PC-3 (cell line): ENCODE results near the gene TSSC4. TPM values are rescaled to one million over a fixed set of nuclear protein-coding genes. Genes with fewer than 3 reads are reported as not detected.

Experiments used
- ATAC-seq: fragments of 200-7000 bp; cut with Tn5 transposase; 2 replicates; pipeline ENCODE4 v1.9.1; 2020; ENCODE audit warnings: mild to moderate bottlenecking, moderate library complexity
- BruUV-seq: library from RNA; stranded (reverse); fragments of 400-500 nt; replicated peaks from 2 replicates; lab custom pipeline; 2021; lab: Mats Ljungman, UMichigan
- CTCF ChIA-PET: fragments of 300-600 bp; sonication (Branson Sonifier 250); formaldehyde crosslinking; loops from one replicate; lab custom pipeline; 2022; ENCODE audit warnings: antibody characterized with exemption; lab: Charles Lee
- POLR2A ChIA-PET: fragments of 300-600 bp; sonication (Branson Sonifier 250); formaldehyde crosslinking; loops from one replicate; lab custom pipeline; 2022; ENCODE audit warnings: antibody characterized with exemption; ENCODE audit not compliant: unreplicated experiment; lab: Charles Lee
- DNase-seq: peaks from one replicate; pipeline ENCODE4 v3.0.0-alpha.2; 2015
- H2AFZ ChIP-seq: fragments of 300-600 bp; sonication (generic); 2 replicates; pipeline ENCODE4 v1.6.0; 2016; ENCODE audit warnings: antibody characterized with exemption, low read length
- H3F3A ChIP-seq: fragments of 300-600 bp; sonication (generic); one replicate; pipeline ENCODE4 v1.6.0; 2017; ENCODE audit warnings: antibody characterized with exemption, low read length, control low read depth, mild to moderate bottlenecking; ENCODE audit not compliant: unreplicated experiment
- H3K27ac ChIP-seq: fragments of 300-600 bp; sonication (generic); 2 replicates; pipeline ENCODE4 v1.5.1; 2016; ENCODE audit warnings: mild to moderate bottlenecking, low read length
- H3K27me3 ChIP-seq: fragments of 300-600 bp; sonication (generic); 2 replicates; pipeline ENCODE4 v1.6.1; 2016; ENCODE audit warnings: low read length, mixed read lengths
- H3K36me3 ChIP-seq: fragments of 300-600 bp; sonication (generic); 2 replicates; pipeline ENCODE4 v1.6.1; 2016; ENCODE audit warnings: low read depth, mixed run types, low read length, mixed read lengths
- H3K4me1 ChIP-seq: fragments of 300-600 bp; sonication (generic); 2 replicates; pipeline ENCODE4 v1.5.1; 2016; ENCODE audit warnings: low read length; ENCODE audit not compliant: insufficient read depth
- H3K4me2 ChIP-seq: fragments of 300-600 bp; sonication (generic); 2 replicates; pipeline ENCODE4 v1.6.0; 2016; ENCODE audit warnings: low read length
- H3K4me3 ChIP-seq: fragments of 300-600 bp; sonication (generic); 2 replicates; pipeline ENCODE4 v1.5.1; 2016; ENCODE audit warnings: mild to moderate bottlenecking, low read length, mixed read lengths
- H3K79me2 ChIP-seq: fragments of 300-600 bp; sonication (generic); 2 replicates; pipeline ENCODE4 v1.6.1; 2017; ENCODE audit warnings: low read length, mixed read lengths
- H3K9ac ChIP-seq: fragments of 300-600 bp; sonication (generic); 2 replicates; pipeline ENCODE4 v1.6.0; 2016; ENCODE audit warnings: mild to moderate bottlenecking, low read length
- H3K9me2 ChIP-seq: fragments of 300-600 bp; sonication (generic); replicated peaks from 2 replicates; pipeline ENCODE4 v1.6.1; 2016; ENCODE audit warnings: mixed run types, low read length, mixed read lengths
- H3K9me3 ChIP-seq: fragments of 300-600 bp; sonication (generic); 2 replicates; pipeline ENCODE4 v1.6.1; 2016; ENCODE audit warnings: low read length, mixed read lengths
- H4K20me1 ChIP-seq: fragments of 300-600 bp; sonication (generic); 2 replicates; pipeline ENCODE4 v1.6.1; 2016; ENCODE audit warnings: low read length, mixed read lengths
- CTCF ChIP-seq: fragments of 300-600 bp; sonication (generic); conservative IDR thresholded peaks from 2 replicates; pipeline ENCODE4 v1.5.1; 2017; ENCODE audit warnings: antibody characterized with exemption, low read depth, mild to moderate bottlenecking, low read length
- EZH2 ChIP-seq: fragments of 300-600 bp; sonication (generic); IDR thresholded peaks from one replicate; pipeline ENCODE4 v1.6.1; 2017; ENCODE audit warnings: antibody characterized with exemption, mild to moderate bottlenecking, low read length; ENCODE audit not compliant: unreplicated experiment
- EZH2phosphoT487 ChIP-seq: fragments of 300-600 bp; sonication (generic); IDR thresholded peaks from 2 replicates; pipeline ENCODE4 v1.6.1; 2018; ENCODE audit warnings: mild to moderate bottlenecking, antibody characterized with exemption, low read length, borderline replicate concordance
- intact Hi-C: fragments of 100-400 bp; cut with micrococcal nuclease; formaldehyde crosslinking; loops from 2 replicates; pipeline ENCODE4 v1.9.0; 2023
- total RNA-seq: library from RNA; depleted of rRNA; stranded (reverse); fragments of >200 nt; gene quantifications from 2 replicates; pipeline ENCODE4 v1.2.3, GENCODE V29; 2014

The TSSC4 gene
- total RNA-seq, 1 experiment from 2014 or later = 88.3 TPM

- CTCF ChIA-PET = no interaction called here
- no peak overlapping the region for H3K4me2 ChIP-seq
- intact Hi-C loops = no loop called here
These were observed 34.3 kb upstream of the TSSC4 start for GRCh38 chr11:2366276-2366675.

GRCh38 chr11:2366733-2367132 lies 33.8 kb upstream of the TSSC4 start:
- ChIA-PET POLR2A (no interaction called here), CTCF (no interaction called here)
- Histone ChIP-seq H3K27ac (no peak overlapping the region), H3K79me2 (no peaks in the 10 kb centered on the region), H3K4me3 (no peak overlapping the region), H3K4me2 (no peak overlapping the region), H3K9me3 (no peaks in the 10 kb centered on the region), H3K9ac (no peak overlapping the region), H4K20me1 (no peaks in the 10 kb centered on the region), H3F3A (no peaks in the 10 kb centered on the region), H3K9me2 (no peaks in the 10 kb centered on the region), H2AFZ (no peak overlapping the region), H3K36me3 (no peaks in the 10 kb centered on the region), H3K4me1 (no peaks in the 10 kb centered on the region), H3K27me3 (no peaks in the 10 kb centered on the region)
- no peak for TF ChIP-seq CTCF
- TF ChIP-seq EZH2phosphoT487 = no peak
- TF ChIP-seq EZH2 = no peak
- no peak for DNase-seq
- BruUV-seq = no TSS peak
- intact Hi-C loops = no loop called here
- ATAC-seq = no peak

More at GRCh38 chr11:2366276-2366675, 34.3 kb upstream of the TSSC4 start:
- no peak overlapping the region for H3K9ac ChIP-seq
- no peak for DNase-seq
- ATAC-seq = no peak
- POLR2A ChIA-PET = no interaction called here
- no peak overlapping the region for H3K27ac ChIP-seq
- no peaks in the 10 kb centered on the region for H3F3A ChIP-seq
- H4K20me1 ChIP-seq = no peaks in the 10 kb centered on the region
- no peak for TF ChIP-seq CTCF
- no peak for TF ChIP-seq EZH2phosphoT487
- no peak for TF ChIP-seq EZH2
- no peaks in the 10 kb centered on the region for H3K9me2 ChIP-seq
- no peak overlapping the region for H3K4me3 ChIP-seq
- no peaks in the 10 kb centered on the region for H3K27me3 ChIP-seq
- H3K9me3 ChIP-seq = no peaks in the 10 kb centered on the region
- H3K36me3 ChIP-seq = no peaks in the 10 kb centered on the region
- no TSS peak for BruUV-seq
- H2AFZ ChIP-seq = no peak overlapping the region
- no peaks in the 10 kb centered on the region for H3K4me1 ChIP-seq
- no peaks in the 10 kb centered on the region for H3K79me2 ChIP-seq

- Histone ChIP-seq H3K4me3 (no peak overlapping the region), H3K9me2 (no peaks in the 10 kb centered on the region), H3K4me1 (no peaks in the 10 kb centered on the region), H2AFZ (no peak overlapping the region), H3K27me3 (no peaks in the 10 kb centered on the region), H3K9ac (no peak overlapping the region), H3K36me3 (no peaks in the 10 kb centered on the region), H3K9me3 (no peaks in the 10 kb centered on the region), H3F3A (no peaks in the 10 kb centered on the region), H3K79me2 (no peaks in the 10 kb centered on the region), H4K20me1 (no peaks in the 10 kb centered on the region), H3K27ac (no peak overlapping the region), H3K4me2 (no peak overlapping the region)
- no peak for DNase-seq
- ChIA-PET CTCF (no interaction called here), POLR2A (no interaction called here)
- no TSS peak for BruUV-seq
- no peak for TF ChIP-seq EZH2phosphoT487
- no peak for TF ChIP-seq EZH2
- no peak for TF ChIP-seq CTCF
- ATAC-seq = no peak
- intact Hi-C loops = no loop called here
These were observed 33.0 kb upstream of the TSSC4 start for GRCh38 chr11:2367266-2368160.
